GM12878 (cell line): ENCODE measurements around the gene CLEC16A. TPM values are rescaled to one million over a fixed set of nuclear protein-coding genes. Genes with fewer than 3 reads are reported as not detected.

Experiments used
- ATAC-seq: fragments of 200-7000 bp; cut with Tn5 transposase; 3 replicates; pipeline ENCODE4 v1.9.1; 2020; ENCODE audit warnings: mild to moderate bottlenecking, moderate library complexity
- BruUV-seq: library from RNA; stranded (reverse); fragments of 400-500 nt; replicated peaks from 2 replicates; lab custom pipeline; 2021; lab: Mats Ljungman, UMichigan
- CTCF ChIA-PET: fragments of 300-600 bp; sonication (Branson Sonifier 250); formaldehyde crosslinking; extraction: SDS; loops from one replicate; lab custom pipeline; 2021; ENCODE audit warnings: inconsistent platforms; lab: Yijun Ruan, JAX
- POLR2A ChIA-PET: fragments of 350-600 bp; formaldehyde crosslinking; extraction: SDS; loops from one replicate; lab custom pipeline; 2021; ENCODE audit warnings: inconsistent platforms; lab: Charles Lee
- RAD21 ChIA-PET: fragments of 300-600 bp; sonication (Branson Sonifier 250); formaldehyde crosslinking; loops from one replicate; lab custom pipeline; 2023; ENCODE audit warnings: antibody characterized with exemption; ENCODE audit not compliant: unreplicated experiment; lab: Charles Lee
- SMC1A ChIA-PET: fragments of 300-600 bp; sonication (Branson Sonifier 250); formaldehyde crosslinking; loops from one replicate; lab custom pipeline; 2023; ENCODE audit not compliant: unreplicated experiment, uncharacterized antibody; lab: Charles Lee
- DNase-seq: peaks from one replicate; pipeline ENCODE4 v3.0.0-alpha.2; 2011; ENCODE audit warnings: low read depth, low spot score
- FAIRE-seq: peaks from 3 replicates; lab custom pipeline; 2011; peaks lifted over from hg19 to GRCh38; lab: Jason Lieb, UNC
- H2AFZ ChIP-seq: 2 replicates; pipeline ENCODE4 v1.6.0; 2011; ENCODE audit warnings: low read depth, low read length, control low read depth; ENCODE audit not compliant: control insufficient read depth
- H3K27ac ChIP-seq: 2 replicates; pipeline ENCODE4 v1.5.1; 2011; ENCODE audit warnings: control low read depth; ENCODE audit not compliant: control insufficient read depth, insufficient read depth
- H3K27me3 ChIP-seq, 2 experiments: replicated peaks in 1 of 2; 2 replicates each; pipeline versions ENCODE4 v1.6.0 to v1.6.1; 2011; ENCODE audit warnings: low read length in 1 of 2; ENCODE audit not compliant: control insufficient read depth in 2 of 2, insufficient read depth in 2 of 2
- H3K36me3 ChIP-seq, 2 experiments: 2 replicates each; pipeline ENCODE4 v1.5.1; 2011; ENCODE audit warnings: low read length in 1 of 2; ENCODE audit not compliant: control insufficient read depth in 2 of 2, insufficient read depth in 2 of 2
- H3K4me1 ChIP-seq: 2 replicates; pipeline ENCODE4 v1.6.1; 2011; ENCODE audit warnings: mild to moderate bottlenecking, low read length, moderate library complexity, mixed read lengths; ENCODE audit not compliant: control insufficient read depth, insufficient read depth
- H3K4me2 ChIP-seq: 2 replicates; pipeline ENCODE4 v1.6.0; 2011; ENCODE audit warnings: control low read depth; ENCODE audit not compliant: control insufficient read depth, insufficient read depth
- H3K4me3 ChIP-seq: fragments of 200-600 bp; sonication (generic); 2 replicates; pipeline ENCODE4 v1.5.1; 2016
- H3K79me2 ChIP-seq: 2 replicates; pipeline ENCODE4 v1.6.0; 2011; ENCODE audit warnings: low read length; ENCODE audit not compliant: control insufficient read depth, insufficient read depth
- H3K9ac ChIP-seq: 2 replicates; pipeline ENCODE4 v1.8.0; 2011; ENCODE audit warnings: low read length, control low read depth, mixed read lengths; ENCODE audit not compliant: control insufficient read depth, insufficient read depth
- H3K9me3 ChIP-seq: replicated peaks from 3 replicates; pipeline ENCODE4 v1.5.1; 2011; ENCODE audit warnings: mild to moderate bottlenecking, low read length; ENCODE audit not compliant: control insufficient read depth, insufficient read depth
- H4K20me1 ChIP-seq: 2 replicates; pipeline ENCODE4 v1.6.0; 2011; ENCODE audit not compliant: control insufficient read depth, insufficient read depth
- RAD21 ChIP-seq: IDR thresholded peaks from 2 replicates; pipeline ENCODE4 v1.6.1; 2011; ENCODE audit warnings: mild to moderate bottlenecking, low read depth, low read length, moderate library complexity; ENCODE audit not compliant: insufficient read depth
- ZNF274 ChIP-seq: IDR thresholded peaks from one replicate; pipeline ENCODE4 v1.8.0; 2011; ENCODE audit not compliant: insufficient read length, insufficient read depth
- WGBS: methylation state at CpG from one replicate; pipeline ENCODE4 v1.1.6; 2016; ENCODE audit warnings: low lambda C conversion rate; ENCODE audit not compliant: insufficient replicate concordance, insufficient coverage; ENCODE audit errors: missing lambda C conversion rate; 5-methylcytosine and 5-hydroxymethylcytosine counted together
- in situ Hi-C: fragments of 300-500 bp; cut with MboI; formaldehyde crosslinking; loops from 9 replicates; pipeline ENCODE4 v1.14.3; 2018; ENCODE audit warnings: mixed read lengths
- intact Hi-C: fragments of 100-400 bp; cut with micrococcal nuclease; formaldehyde crosslinking; loops from one replicate; pipeline ENCODE4 v1.14.2; 2022; ENCODE audit not compliant: unreplicated experiment
- polyA plus RNA-seq, 11 experiments: library from polyadenylated mRNA; depleted of rRNA in 4 of 11; unstranded in 6 of 11; stranded (reverse) in 5 of 11; fragments of >200 nt; fragmentation: Nextera tagmentation in 4 of 11; fragmentation: Illumina TruSeq in 1 of 11; extraction: Ambion mirVana in 4 of 11; extraction: Trizol in 1 of 11; gene quantifications; 1 replicate in 1 of 11; 2 replicates in 10 of 11; pipeline versions ENCODE4 v1.2.1 to v1.2.3, GENCODE V29; 2011 to 2016; ENCODE audit warnings: inconsistent platforms in 2 of 11, missing spikeins in 2 of 11, low read depth in 1 of 11
- total RNA-seq, 4 experiments: library from RNA; depleted of rRNA in 3 of 4; stranded (reverse); fragments of >200 nt in 3 of 4; fragmentation: Illumina TruSeq in 1 of 4; extraction: Trizol in 1 of 4; gene quantifications; 2 replicates each; pipeline versions ENCODE4 v1.2.1 to v1.2.3, GENCODE V29; 2013 to 2021
- TF ChIP-seq, protein P1 (sequence below): fragments of 450-650 bp; IDR thresholded peaks from 2 replicates; pipeline ENCODE4 v1.6.1; 2016; ENCODE audit warnings: mild to moderate bottlenecking, moderate library complexity, borderline replicate concordance

Gene CLEC16A
- total and polyA plus RNA-seq, 10 of the 15 experiments (the other 5 are each of a cell fraction or from before 2014, with no cell fraction given), result 1.5 to 28.8 (median 19.2) TPM

- Histone ChIP-seq H3K9ac (no peak overlapping the region), H3K9me3 (no peaks in the 10 kb centered on the region), H3K4me1 (no peaks in the 10 kb centered on the region), H3K4me2 (no peak overlapping the region), H3K27ac (no peak overlapping the region), H3K36me3 (peaks cover 2 to 3% of the 10 kb centered on the region in 2 experiments; a peak in 2 of 4 replicates), H3K4me3 (no peak overlapping the region), H4K20me1 (no peaks in the 10 kb centered on the region), H3K79me2 (no peaks in the 10 kb centered on the region), H3K27me3 (no peaks in the 10 kb centered on the region), H2AFZ (no peak overlapping the region)
- TF ChIP-seq, protein P1, sequence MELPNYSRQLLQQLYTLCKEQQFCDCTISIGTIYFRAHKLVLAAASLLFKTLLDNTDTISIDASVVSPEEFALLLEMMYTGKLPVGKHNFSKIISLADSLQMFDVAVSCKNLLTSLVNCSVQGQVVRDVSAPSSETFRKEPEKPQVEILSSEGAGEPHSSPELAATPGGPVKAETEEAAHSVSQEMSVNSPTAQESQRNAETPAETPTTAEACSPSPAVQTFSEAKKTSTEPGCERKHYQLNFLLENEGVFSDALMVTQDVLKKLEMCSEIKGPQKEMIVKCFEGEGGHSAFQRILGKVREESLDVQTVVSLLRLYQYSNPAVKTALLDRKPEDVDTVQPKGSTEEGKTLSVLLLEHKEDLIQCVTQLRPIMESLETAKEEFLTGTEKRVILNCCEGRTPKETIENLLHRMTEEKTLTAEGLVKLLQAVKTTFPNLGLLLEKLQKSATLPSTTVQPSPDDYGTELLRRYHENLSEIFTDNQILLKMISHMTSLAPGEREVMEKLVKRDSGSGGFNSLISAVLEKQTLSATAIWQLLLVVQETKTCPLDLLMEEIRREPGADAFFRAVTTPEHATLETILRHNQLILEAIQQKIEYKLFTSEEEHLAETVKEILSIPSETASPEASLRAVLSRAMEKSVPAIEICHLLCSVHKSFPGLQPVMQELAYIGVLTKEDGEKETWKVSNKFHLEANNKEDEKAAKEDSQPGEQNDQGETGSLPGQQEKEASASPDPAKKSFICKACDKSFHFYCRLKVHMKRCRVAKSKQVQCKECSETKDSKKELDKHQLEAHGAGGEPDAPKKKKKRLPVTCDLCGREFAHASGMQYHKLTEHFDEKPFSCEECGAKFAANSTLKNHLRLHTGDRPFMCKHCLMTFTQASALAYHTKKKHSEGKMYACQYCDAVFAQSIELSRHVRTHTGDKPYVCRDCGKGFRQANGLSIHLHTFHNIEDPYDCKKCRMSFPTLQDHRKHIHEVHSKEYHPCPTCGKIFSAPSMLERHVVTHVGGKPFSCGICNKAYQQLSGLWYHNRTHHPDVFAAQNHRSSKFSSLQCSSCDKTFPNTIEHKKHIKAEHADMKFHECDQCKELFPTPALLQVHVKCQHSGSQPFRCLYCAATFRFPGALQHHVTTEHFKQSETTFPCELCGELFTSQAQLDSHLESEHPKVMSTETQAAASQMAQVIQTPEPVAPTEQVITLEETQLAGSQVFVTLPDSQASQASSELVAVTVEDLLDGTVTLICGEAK, result no peak
- no peak for TF ChIP-seq RAD21
- no peak for TF ChIP-seq ZNF274
- WGBS, result 88% methylated on average over 7 of the region's 7 CpGs
- ChIA-PET RAD21 (no interaction called here), CTCF (interaction anchor here (0.6 to 0.9 kb wide), 4 partner anchors 9 to 104 kb away, joined by 3 read pairs; no protein-coding TSS in a partner anchor), SMC1A (interaction anchor here (0.9 to 1.2 kb wide), 6 partner anchors 10 to 82 kb away, joined by 3 to 4 read pairs (median 3); no protein-coding TSS in a partner anchor), POLR2A (interaction anchor here (0.5 to 1.1 kb wide), 4 partner anchors 19 to 174 kb away, joined by 3 to 8 read pairs (median 4); no protein-coding TSS in a partner anchor)
- no peak for ATAC-seq
- FAIRE-seq, result no peak
- intact Hi-C loops (no loop called here), in situ Hi-C loops (no loop called here)
- DNase-seq, result no peak
- BruUV-seq, result no TSS peak
Observed at GRCh38 chr16:11142951-11143350, 198.6 kb downstream of the CLEC16A start.
